GM13976 (cell line): ENCODE data around the gene MYO7B.

Experiments
- DNase-seq: peaks from one replicate; pipeline ENCODE4 v3.0.0; 2012; ENCODE audit warnings: low spot score
- CTCF ChIP-seq: IDR thresholded peaks from 2 replicates; pipeline ENCODE4 v1.5.1; 2012; ENCODE audit warnings: borderline replicate concordance, mild to moderate bottlenecking; ENCODE audit not compliant: insufficient read depth; ENCODE audit errors: extremely low read depth, missing control alignments, control extremely low read depth
- in situ Hi-C: fragments of 300-500 bp; cut with MboI; formaldehyde crosslinking; loops from one replicate; pipeline ENCODE4 v1.12.0; 2022; ENCODE audit warnings: low sequenced_read_pairs, mixed read lengths, inconsistent platforms; ENCODE audit not compliant: unreplicated experiment

The MYO7B gene

GRCh38 chr2:127546797-127547196, 11.3 kb downstream of the MYO7B start:
- TF ChIP-seq CTCF, result no peak
- in situ Hi-C loops, result no loop called here
- DNase-seq, result no peak

- DNase-seq, result no peak
- no peak for TF ChIP-seq CTCF
- in situ Hi-C loops, result no loop called here
These were observed 15.9 kb downstream of the MYO7B start for GRCh38 chr2:127551221-127551930.

GRCh38 chr2:127552336-127552735, 16.9 kb downstream of the MYO7B start:
- in situ Hi-C loops, result no loop called here
- DNase-seq, result no peak
- no peak for TF ChIP-seq CTCF

GRCh38 chr2:127552846-127553245, 17.4 kb downstream of the MYO7B start:
- no peak for TF ChIP-seq CTCF
- in situ Hi-C loops, result no loop called here
- no peak for DNase-seq

GRCh38 chr2:127558911-127559310, 23.4 kb downstream of the MYO7B start:
- DNase-seq, result no peak
- TF ChIP-seq CTCF, result no peak
- in situ Hi-C loops, result no loop called here

- no peak for DNase-seq
- no peak for TF ChIP-seq CTCF
- in situ Hi-C loops, result no loop called here
These were observed 24.0 kb downstream of the MYO7B start for GRCh38 chr2:127559454-127559853.
